Stimulated activated naive CD8-positive, alpha-beta T cell treated with anti-CD3 and anti-CD28 coated beads, Interleukin-15, Interleukin-2, amounts not matched to agents 100 U/mL and 50 U/mL, for 24 hours (primary cell): Measurements from ENCODE around the gene GPR160.
"Not testable (repeated sequence)": the region's sequence is repeated elsewhere in the genome, so short reads cannot be mapped to it uniquely, and the experiment has no call there.

Experiments
- ATAC-seq: fragments of 150-1000 bp; cut with Tn5 transposase; one replicate; pipeline ENCODE4 v1.10.0; 2021
- DNase-seq: peaks from one replicate; pipeline ENCODE4 v3.0.0; 2021

The GPR160 gene

GRCh38 chr3:170037463-170038433 lies at the start of gene GPR160:
Gene GPR160, plus strand, starts transcription at chr3:170037995. Its CDS starts 45,978 bp downstream, at chr3:170083973.
- ATAC-seq, result peak; percentile 91

DNA sequence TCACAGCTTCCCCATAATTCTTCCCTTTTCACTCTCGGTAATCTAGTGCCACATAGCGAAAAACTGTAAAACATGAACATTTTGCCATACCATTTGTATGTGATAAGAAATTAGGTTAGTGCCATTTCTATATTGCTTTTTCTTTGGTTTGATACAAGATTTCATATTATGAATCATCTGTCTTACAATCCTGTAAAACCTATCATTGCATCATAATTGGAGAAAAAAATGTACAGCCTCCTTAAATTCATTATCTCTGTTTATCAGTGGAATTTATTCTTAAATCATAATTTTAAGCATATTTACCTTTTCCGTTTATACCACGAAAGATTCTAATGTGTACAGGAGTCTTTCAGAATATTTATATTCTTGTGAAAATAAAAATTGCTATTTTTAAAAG lies 47.4 kb upstream of the GPR160 start:
- ATAC-seq, result no peak
- DNase-seq, result no peak

More at GRCh38 chr3:170037463-170038433, at the start of gene GPR160:
- peak; percentile 89 for DNase-seq

- ATAC-seq (no peak), DNase-seq (no peak)
These were observed 45.6 kb upstream of the GPR160 start for GRCh38 chr3:169992156-169992555.

GRCh38 chr3:169992781-169993180 lies 45.0 kb upstream of the GPR160 start:
- ATAC-seq (no peak), DNase-seq (no peak)

- DNase-seq (no peak), ATAC-seq (no peak)
These were observed 44.0 kb upstream of the GPR160 start for GRCh38 chr3:169993761-169994160.

- no peak for DNase-seq
- ATAC-seq, result no peak
These were observed 41.7 kb upstream of the GPR160 start for GRCh38 chr3:169996063-169996462.

- peak; percentile 11 for ATAC-seq
- DNase-seq, result no peak
These were observed 39.1 kb upstream of the GPR160 start for GRCh38 chr3:169998668-169999131.

- no peak for DNase-seq
- ATAC-seq, result peak; percentile 92
These were observed 38.4 kb upstream of the GPR160 start for GRCh38 chr3:169999433-169999832.

DNA sequence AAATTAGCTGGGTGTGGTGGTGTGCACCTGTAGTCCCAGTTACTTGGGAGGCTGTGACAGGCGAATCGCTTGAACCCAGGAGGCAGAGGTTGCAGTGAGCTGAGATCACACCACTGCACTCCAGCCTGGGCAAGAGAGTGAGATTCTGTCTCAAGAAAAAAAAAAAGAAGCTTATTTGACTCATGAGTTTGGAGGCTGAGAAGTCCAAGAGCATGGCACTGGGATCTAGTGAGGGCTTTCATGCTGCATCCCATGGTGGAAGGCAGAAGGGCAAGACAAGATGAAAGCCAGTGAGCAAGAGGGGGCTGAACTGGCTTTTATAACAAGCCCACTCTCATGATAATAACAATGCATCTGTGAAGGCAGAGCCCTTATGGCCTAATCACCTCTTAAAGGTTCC lies 37.7 kb upstream of the GPR160 start:
- ATAC-seq, result no peak
- DNase-seq, result no peak

DNA sequence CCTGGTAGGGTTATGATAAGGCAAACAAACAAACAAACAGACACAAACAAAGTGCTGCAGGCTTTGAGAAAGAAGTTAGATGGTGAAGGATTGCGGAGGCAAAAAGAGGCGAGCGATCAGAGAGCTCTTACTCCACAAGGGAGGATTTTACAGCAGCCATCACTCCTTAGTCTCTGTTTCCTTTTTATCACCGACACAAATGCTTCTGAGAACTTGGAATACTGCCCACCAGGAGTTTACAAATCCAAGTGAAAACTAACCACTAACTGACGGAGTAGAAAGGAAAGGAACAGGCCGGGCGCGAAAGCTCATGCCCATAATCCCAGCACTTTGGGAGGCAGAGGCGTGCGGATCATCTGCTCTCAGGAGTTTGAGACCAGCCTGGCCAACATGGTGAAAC lies 35.6 kb upstream of the GPR160 start:
- ATAC-seq, result no peak

GRCh38 chr3:170002879-170003278 lies 34.9 kb upstream of the GPR160 start:
- ATAC-seq (no peak), DNase-seq (no peak)

More for the DNA sequence above, 35.6 kb upstream of the GPR160 start:
- DNase-seq, result no peak

DNA sequence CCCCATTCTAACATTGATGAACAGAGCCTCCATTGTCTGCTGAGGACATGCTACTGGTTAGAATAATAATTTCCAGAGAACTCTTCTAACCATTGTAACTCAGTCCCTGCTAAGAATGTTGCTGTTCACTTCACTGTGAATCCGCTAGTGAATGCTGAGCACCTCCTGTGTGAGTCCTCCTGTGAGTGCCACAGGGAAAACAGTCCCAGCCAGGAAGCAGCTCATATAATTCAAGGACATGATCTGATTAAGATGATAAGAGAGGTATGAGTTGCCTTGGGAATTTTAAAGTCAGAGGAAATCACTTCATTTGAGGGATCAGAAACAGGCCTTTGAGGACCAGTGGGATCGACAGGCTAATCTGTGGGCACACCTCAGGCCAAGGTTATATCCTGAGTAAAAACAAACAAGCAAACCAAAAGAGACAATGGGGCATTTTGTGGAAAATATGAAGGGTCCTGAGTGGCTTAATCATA lies 33.9 kb upstream of the GPR160 start:
- DNase-seq (no peak), ATAC-seq (no peak)

GRCh38 chr3:170007031-170007663 lies 30.6 kb upstream of the GPR160 start:
- peak; percentile 79 for ATAC-seq
- DNase-seq, result peak; percentile 32

DNA sequence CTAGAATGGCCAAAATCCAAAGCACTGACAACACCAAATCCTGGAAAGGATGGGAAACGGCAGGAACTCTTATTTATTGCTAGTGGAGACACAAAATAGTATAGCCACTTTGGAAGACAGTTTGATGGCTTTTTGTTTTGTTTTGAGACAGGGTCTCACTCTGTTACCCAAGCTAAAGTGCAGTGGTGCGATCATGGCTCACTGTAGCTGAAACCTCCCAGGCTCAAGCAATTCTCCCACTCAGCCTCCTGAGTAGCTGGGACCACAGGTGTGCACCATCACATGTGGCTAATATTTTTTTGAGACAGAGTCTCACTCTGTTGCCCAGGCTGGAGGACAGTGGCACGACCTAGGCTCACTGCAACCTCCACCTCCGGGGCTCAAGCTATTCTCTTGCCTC lies 27.3 kb upstream of the GPR160 start:
- ATAC-seq (no peak), DNase-seq (no peak)

GRCh38 chr3:170012683-170013400 lies 25.0 kb upstream of the GPR160 start:
- no peak for ATAC-seq

DNA sequence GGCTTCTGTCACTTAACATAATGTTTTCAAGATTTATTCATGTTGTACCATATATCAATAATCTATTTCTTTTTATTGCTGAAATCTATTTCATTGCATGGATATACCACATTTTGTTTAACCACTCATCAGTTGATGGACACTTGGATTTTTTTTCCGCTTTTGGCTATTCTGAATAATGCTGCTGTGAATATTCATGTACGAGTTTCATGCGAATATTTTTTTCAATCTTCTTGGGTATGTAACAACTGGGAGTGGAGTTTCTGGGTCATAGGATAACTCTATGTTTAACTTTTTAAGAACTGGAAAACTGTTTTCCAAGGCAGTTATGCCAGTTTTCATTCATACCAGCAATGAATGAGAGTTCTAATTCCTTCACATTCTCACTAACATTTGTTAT lies 21.7 kb upstream of the GPR160 start:
- DNase-seq (no peak), ATAC-seq (no peak)

More at GRCh38 chr3:170012683-170013400, 25.0 kb upstream of the GPR160 start:
- DNase-seq, result no peak

- ATAC-seq, DNase-seq: not testable (repeated sequence)
These were observed 18.5 kb upstream of the GPR160 start for GRCh38 chr3:170019306-170019705.

- DNase-seq, result no peak
These were observed 16.7 kb upstream of the GPR160 start for GRCh38 chr3:170021083-170021482.

GRCh38 chr3:170022336-170022735 lies 15.5 kb upstream of the GPR160 start:
- no peak for DNase-seq
- no peak for ATAC-seq

More at GRCh38 chr3:170021083-170021482, 16.7 kb upstream of the GPR160 start:
- peak; percentile 43 for ATAC-seq

GRCh38 chr3:170023165-170023564 lies 14.6 kb upstream of the GPR160 start:
- no peak for DNase-seq
- no peak for ATAC-seq

DNA sequence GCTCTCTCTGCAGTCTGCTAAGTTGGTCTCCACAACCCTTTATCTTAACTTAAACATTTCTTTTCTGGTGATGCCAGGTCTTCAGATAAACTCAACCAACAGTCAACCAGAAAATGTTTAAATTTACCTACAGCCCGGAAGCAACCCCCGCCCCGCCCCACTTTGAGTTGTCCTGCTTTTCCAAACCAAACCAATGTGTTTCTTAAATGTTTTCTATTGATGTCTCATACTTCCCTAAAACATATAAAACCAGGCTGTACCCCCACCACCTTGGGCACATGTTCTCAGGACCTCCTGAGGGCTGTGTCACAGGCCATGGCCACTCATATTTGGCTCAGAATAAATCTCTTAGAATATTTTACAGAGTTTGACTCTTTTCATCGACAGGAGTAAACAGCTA lies 13.2 kb upstream of the GPR160 start:
- ATAC-seq (no peak), DNase-seq (no peak)
